HuH-7 (cell line): ENCODE data around the gene SHD.

Experiments used
- DNase-seq: peaks from one replicate; pipeline ENCODE4 v3.0.0; 2011; ENCODE audit warnings: low spot score

Gene SHD

GRCh38 chr19:4298810-4299550 is 19.9 kb downstream of the SHD start:
- DNase-seq, result no peak

DNA sequence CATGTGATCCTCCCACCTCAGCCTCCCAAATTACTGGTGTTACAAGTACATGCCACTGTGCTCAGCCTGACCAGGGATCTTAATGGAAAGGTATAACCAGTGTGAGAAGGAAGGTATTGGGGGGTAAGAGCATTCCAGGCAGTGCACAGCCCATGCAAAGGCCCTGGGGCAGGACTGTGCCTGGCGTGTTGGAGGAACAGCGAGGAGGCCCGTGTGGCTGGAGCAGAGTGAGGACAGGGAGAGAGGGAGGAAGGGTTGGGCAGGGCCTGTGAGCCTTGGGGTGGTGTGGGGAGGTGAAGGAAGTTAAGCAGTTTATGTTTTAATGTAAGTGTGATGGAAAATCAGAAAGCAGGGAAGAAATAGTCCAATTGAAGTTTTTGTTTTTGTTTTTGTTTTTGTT is 21.5 kb downstream of the SHD start:
- no peak for DNase-seq

DNA sequence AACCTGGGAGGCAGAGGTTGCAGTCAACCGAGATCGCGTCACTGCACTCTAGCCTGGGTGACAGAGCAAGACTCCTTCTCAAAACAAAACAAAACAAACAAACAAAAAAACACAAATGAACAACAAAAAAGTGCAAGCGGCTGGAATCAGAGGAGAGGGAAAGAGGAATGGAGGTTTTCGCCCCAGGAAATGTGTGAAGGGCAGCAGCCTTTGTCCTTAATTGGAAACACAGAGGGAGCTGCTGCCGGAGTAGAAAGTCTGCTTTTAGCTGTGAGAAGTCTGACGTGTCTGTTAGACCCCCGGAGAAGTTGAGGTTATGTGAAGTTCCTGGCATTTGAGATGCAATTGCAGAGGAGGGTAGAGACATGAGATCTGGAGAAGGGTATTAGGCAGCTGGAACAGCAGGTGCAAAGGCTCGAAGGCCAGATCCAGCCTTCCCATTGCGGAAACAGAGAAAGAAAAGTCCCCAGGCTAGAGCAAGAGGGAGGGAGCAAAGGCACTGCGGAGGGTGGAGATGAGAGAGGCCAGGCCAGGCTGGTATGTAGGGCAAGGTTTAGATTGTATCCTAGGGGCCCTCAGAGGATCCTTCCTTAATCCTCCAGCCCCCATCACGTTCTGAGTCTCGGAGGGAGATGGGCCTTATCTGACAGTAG is 22.6 kb downstream of the SHD start:
- no peak for DNase-seq

DNA sequence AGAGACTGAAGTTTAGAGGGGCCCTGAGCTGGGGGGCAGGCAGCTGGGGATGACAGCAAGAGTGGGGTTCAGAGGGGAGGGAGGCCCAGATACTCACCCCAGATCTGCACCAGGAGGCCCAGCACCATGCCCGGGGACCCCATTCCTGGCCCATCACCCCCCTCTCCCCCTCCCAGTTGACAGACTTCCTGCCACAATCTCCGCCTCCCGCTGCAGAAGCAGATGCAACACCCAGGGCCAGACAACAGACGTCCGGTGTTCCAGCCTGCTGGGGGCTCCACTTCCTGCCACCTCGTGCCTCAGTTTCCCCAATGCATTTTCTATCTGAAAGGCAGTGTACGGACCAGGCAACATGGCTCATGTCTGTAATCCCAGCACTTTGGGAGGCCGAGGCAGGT is 23.2 kb downstream of the SHD start, which contains the start of gene TMIGD2:
Gene TMIGD2, minus strand, starts transcription at position 147 of the 398 bp plus-strand sequence. Its CDS starts 4 bp downstream, at position 143.
- DNase-seq, result no peak

GRCh38 chr19:4303819-4304537 is 24.9 kb downstream of the SHD start:
- no peak for DNase-seq

DNA sequence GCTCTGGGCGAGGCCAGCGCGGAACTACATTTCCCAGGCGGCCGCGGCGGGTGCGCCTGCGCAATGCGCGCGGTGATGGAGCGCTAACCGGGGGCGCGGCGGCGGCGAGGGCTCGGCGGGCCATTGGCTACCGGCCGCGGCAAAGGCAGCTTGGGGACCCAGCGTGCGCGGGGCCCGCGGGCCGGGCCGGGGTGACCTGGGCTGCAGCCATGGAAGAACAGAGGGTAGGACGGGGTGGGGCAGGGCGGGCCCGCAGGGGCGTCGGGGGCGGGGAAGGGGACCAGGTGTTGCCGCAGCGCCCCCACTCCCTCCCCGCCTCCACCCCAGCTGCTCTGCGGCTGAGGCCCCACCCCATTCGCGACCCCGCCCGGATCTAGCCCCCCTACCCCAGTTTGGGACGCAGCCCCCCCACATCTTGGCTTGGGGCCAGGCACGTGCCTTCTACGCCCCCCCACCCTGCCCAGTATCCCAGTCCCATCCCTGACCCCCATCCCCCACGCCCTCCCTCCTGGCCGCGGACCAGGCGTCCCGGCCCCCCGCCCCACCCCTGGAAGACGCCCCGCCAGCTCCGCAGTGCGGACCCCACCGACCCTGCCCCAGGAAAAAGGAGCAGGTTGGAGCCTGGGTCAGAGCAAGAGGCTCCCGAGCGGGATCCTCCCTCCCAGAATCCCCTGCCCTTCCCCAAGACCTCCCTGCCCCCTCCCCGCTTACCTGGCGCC is 25.6 kb downstream of the SHD start, which contains the start of gene FSD1:
Gene FSD1, plus strand, starts transcription at position 61 of the 719 bp plus-strand sequence. Its CDS starts 149 bp downstream, at position 210.
- DNase-seq, result peak; percentile 77

GRCh38 chr19:4305257-4305612 is 26.2 kb downstream of the SHD start:
- no peak for DNase-seq

DNA sequence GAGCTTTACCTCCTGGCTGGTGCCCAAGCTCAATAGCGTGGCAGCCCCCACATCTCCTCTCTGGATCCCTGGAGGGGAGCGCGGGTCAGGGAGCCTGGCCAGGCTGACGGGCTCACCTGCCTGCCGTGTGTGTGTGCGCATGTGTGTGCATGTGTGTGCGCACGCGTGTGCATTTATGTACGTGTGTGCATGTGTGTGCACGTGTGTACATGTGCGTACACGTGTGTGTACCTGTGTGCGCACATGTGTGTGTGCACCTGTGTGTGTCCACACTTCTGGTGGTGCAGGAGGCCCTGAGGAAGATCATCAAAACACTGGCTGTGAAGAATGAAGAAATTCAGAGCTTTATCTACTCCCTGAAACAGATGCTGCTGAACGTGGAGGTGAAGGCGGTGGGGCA is 26.6 kb downstream of the SHD start:
- no peak for DNase-seq

DNA sequence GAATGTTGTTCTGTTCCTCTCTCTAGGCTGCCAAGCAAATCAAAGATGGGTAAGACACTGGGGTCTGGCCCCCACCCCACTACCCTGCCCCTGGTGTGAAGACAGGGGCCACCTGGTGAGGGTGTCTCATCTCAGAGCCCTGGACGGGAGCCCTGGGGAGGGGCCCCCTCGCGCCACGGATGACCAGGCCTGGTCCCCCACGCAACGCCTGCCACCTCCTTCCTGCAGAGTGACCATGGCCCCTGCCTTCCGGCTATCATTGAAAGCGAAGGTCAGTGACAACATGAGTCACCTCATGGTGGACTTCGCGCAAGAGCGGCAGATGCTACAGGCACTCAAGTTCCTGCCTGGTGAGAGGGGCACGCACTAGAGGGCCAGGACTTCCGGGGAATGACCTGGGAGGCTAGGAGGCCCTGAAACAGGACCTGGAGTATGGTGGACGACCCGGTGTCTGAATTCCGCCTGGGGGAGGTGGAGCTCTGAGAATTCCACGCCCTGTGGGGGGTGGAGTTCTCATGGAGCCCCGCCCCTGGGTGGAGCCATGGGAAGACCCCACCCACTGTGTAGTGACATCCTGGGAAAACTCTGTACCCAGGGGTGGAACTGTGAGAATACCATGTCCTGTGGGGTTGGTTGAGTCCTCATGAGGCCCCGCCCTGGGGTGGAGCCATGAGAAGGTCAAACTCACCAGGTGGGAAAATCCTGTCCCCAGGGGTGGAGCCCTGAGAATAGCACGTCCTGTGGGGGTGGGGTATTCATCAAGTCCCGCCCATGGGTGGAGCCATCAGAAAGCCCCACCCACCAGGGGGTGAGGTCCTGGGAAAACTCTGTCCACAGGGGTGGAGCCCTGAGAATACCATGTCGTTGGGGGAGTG is 31.4 kb downstream of the SHD start:
- no peak for DNase-seq

- no peak for DNase-seq
Observed at GRCh38 chr19:4313847-4314490, 34.9 kb downstream of the SHD start.

DNA sequence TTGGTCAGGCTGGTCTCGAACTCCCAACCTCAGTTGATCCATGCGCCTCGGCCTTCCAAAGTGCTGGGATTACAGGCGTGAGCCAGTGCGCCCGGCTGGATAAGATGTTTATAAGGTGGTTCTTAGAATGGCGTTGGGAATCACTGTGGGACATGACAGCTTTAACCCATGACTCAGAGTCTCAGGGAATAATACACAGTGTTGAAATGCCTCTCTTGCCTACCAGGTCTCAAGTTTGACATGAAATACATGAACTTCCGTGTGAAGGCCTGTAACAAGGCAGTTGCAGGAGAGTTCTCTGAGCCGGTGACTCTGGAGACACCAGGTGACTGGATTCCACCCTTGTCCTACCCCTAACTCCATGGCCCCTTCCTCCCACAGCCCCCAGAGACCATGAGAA is 37.9 kb downstream of the SHD start:
- DNase-seq, result no peak

DNA sequence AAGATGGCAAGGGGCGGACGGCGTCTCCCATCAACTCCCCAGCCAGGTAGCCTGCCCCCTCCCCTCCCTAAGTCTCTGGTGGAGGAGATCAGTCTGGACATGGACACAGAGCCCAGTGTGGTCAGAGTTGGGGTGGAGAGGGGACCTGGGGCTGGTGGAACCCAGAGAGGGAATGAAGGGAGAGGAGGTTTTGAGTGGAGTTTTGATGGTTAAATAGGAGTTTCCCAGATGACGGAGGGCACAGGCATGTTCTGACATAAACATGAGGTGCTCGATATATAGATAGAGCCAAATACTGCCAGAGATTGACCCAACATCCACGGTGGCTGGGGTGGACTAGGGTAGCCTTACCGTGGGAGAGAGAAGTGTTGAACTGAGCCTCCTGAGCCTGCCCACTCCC is 39.4 kb downstream of the SHD start:
- DNase-seq, result no peak

GRCh38 chr19:4319067-4319718 is 40.1 kb downstream of the SHD start:
- DNase-seq, result no peak

- no peak for DNase-seq
Observed at GRCh38 chr19:4320419-4320818, 41.4 kb downstream of the SHD start.

DNA sequence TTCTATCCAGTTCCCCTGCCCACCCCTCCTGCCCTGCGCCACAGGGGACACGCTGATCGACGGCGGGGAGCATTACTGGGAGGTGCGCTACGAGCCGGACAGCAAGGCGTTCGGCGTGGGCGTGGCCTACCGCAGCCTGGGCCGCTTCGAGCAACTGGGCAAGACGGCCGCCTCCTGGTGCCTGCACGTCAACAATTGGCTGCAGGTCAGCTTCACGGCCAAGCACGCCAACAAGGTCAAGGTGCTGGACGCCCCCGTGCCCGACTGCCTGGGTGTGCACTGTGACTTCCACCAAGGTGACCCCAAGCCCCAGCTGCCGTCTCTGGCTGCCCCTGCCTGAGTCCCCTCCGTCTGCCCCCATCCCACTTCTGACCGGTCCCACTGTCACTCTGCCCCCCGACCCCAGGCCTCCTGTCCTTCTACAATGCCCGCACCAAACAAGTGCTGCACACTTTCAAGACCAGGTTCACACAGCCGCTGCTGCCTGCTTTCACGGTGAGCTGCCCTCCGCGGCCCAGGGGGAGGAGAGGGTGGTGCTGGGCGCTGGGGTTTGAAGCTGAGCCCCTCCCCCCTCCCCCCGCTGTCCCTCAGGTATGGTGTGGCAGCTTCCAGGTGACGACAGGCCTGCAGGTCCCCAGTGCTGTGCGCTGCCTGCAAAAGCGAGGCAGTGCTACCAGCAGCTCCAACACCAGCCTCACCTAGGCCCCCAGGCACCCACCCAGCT is 44.0 kb downstream of the SHD start:
- DNase-seq, result no peak

DNA sequence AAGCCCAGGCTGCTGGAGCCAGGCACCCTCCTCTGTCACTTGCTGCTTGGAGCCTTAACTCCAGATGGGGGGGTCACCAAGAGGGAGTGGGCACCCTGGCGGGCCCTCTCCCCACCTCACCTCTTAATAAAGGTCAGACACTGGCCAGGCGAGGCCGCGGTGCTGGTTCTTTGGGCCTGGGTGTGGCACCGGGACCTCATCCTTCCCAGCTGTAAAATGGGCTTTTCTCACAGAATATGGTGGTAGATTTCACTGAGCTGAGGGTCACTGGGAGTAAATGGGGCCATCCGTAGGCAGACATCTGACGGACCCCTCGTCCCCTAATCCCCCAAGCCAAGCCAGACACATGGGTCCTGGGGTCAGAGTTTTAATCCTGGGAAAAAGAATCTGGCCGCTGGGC is 44.6 kb downstream of the SHD start:
- no peak for DNase-seq

GRCh38 chr19:4324228-4324627 is 45.2 kb downstream of the SHD start:
- DNase-seq, result no peak

- no peak for DNase-seq
Observed at GRCh38 chr19:4326215-4326836, 47.3 kb downstream of the SHD start.

DNA sequence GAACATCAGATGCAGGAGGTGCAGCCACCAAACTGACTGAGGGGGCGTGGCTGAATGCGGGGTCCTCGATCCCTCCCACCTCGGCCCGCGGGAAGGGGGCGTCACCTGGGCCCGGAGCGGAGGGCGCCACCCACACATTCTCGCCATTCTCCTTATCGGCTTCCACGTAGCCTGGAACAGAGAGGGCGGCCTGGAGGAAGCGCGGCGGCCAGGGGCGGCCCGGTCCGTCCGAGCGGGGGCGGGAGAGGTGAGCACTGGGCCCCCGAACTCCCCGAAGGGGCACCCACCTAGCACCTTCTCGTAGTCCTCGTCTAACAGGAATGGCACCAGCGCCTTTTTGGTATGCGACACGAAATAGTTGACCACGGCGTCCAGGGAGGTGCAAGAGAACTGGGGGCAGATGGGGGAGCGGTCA is 47.8 kb downstream of the SHD start:
- DNase-seq, result no peak
